GM18858 (cell line): ENCODE data around the gene TEDC1.

Experiments
- ATAC-seq: cut with Tn5 transposase; IDR thresholded peaks from one replicate; pipeline ENCODE4 v1.9.1; 2021; ENCODE audit not compliant: unreplicated experiment

The TEDC1 gene

GRCh38 chr14:105495101-105495989 is 4.3 kb downstream of the TEDC1 start:
- no peak for ATAC-seq

- ATAC-seq = no peak
Observed at GRCh38 chr14:105495990-105496830, 5.2 kb downstream of the TEDC1 start.

DNA sequence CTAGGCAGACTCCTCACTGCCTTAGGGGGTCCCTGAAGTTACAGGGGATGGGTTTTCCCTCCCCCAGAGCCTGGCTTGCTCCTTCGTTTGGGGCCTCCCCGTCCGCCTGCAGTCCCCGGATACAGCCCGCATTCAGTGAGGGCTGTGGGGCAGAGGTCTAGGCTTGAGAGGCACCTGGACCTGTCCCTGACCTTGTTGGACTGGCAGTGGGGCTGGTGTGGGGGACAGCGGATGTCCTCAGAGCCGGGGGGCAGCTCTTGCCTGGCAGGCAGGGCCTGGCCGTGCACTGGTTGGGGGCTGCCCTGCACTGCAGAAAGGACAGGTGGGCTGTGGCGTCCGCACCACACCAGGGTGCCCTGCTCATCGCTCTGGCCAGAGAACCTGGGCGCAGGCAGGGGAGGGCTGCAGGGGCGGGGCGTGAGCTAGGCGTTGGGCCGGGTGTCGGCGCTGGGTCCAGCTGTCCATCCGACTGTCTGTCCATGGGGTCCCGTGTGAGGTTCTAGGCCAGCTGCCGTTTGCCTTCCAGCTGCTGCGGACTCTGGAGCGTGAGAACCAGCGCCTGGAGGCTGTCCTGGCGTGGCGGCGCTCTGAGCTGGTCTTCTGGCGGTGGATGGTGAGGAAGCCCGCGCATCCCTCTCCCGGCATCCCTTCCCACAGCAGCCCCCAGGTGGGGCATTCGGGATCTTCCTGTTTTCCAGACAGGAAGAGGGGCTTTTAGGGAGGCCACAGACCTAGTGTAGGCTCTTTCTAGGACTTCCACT is 6.0 kb downstream of the TEDC1 start:
- no peak for ATAC-seq

DNA sequence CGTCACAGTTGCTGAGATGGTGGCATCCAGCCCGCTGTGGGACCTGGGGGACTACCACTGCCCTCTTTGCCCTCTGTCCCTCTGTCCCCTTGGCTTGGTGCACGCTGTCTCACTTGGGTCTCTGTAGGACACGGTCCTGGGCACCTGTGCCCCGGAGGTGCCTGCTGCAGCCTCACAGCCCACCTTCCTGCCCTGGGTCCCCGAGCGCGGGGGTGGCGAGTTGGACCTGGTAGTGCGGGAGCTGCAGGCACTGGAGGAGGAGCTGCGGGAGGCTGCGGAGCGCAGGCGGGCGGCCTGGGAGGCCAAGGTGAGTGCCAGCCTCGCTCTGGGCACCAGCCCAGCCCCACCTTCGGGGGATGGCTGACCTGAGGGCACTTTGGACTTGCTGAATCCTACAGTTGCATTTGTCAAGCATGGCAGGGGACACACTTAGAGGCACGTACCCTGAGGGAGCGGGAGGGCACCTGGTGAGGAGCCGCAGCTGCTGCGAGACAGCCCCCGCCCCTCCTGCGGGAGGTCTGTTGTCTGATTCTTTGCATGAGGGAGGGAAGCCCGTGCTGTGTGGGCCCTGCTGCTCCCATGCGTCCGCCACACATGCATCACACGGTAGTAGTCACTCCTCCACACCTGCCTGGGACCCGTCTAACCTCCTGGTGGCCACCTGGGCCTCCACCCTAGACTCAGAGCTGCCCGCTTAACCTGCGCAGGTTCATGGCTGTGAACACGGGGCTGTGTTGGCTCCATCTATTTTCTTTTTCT is 6.8 kb downstream of the TEDC1 start:
- no peak for ATAC-seq

- no peak for ATAC-seq
Observed at GRCh38 chr14:105498430-105499255, 7.6 kb downstream of the TEDC1 start.

DNA sequence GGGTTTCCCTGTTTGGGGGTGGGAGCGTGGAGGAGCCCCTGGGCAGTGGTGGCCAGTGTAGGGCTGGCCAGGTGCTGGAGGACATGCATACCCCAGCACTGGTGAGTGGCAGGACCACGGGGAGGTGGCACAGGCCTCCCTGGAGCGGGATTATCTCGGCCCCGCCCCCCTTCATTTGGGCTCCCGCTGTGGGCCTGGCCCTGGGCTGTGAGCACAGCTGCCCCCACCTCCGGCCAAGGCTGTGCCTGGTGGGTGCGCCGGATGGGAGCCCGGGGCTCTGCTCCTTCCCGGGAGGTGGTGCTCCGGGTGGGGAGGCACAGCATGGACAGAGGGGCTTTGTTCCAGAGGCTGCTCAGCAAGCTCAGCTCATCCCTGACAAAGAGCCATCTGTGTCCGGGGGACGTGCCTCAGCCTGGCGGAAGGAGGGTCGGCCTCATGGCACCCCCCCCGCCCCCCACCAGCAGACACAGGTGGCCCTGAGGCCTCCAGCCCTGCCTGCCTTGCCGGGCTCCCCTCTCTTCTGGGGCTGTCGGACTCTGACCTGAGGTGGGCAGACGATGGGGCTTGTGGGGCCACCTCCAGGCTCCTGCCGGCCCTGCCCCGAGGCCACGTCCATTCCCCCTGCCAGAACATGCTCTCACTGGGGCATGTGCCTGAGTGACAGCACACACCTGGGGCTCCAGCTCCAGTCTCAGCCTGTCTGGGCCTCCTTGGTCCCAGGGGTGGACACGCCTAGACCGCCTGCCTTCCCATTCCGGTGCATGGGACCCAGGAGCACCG is 8.4 kb downstream of the TEDC1 start:
- ATAC-seq = no peak

DNA sequence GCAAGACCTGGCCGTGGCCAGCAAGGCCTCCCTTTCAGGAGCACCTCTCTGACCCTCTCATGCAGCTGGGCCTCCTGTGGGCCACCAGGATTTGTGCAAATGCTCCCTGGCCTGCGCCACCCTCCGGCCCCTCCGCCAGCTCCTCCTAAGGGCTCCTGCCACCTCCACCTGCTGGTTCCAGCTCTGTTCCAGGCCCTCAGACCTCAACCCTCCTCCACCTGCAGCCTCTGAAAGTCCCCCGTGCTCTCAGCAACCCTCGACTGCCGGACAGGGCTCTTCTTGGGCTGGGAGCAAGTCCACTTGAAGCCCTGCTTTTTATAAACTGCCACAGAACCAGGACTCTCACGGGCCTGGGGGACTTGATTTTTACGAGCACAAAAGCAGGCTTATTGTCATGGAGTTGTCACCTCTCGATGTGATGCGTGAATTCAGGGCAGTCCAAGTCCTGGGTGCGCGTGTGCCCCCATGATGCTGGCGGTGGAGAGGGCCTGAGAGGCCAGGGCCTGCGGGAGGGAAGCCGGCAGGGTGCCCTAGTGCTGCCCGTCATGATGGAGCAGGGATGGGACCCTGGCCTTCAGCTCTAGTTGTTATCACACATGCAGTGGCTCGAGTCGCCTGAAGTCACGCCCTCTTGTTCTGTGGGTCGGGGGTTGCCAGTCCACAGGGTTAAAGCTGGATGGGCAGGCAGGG is 9.1 kb downstream of the TEDC1 start:
- no peak for ATAC-seq

DNA sequence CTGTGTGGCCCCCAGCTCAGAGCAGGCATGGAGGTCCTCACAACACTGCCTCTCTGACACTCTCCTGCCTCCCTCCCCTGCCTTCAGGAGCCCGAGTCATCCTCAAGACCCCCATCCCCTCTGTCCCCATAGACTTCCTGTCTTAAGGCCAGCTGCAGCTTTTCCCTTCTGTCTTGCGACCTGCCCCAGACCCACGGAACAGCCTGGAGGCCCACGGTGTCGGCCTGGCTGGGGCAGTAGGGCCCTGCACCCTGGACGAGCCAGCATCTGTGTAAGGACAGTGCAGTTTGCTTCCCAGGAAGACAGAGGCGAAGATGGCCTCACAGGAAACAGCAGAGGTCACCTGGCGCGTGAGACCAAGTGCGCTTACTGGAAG is 9.7 kb downstream of the TEDC1 start:
- no peak for ATAC-seq

DNA sequence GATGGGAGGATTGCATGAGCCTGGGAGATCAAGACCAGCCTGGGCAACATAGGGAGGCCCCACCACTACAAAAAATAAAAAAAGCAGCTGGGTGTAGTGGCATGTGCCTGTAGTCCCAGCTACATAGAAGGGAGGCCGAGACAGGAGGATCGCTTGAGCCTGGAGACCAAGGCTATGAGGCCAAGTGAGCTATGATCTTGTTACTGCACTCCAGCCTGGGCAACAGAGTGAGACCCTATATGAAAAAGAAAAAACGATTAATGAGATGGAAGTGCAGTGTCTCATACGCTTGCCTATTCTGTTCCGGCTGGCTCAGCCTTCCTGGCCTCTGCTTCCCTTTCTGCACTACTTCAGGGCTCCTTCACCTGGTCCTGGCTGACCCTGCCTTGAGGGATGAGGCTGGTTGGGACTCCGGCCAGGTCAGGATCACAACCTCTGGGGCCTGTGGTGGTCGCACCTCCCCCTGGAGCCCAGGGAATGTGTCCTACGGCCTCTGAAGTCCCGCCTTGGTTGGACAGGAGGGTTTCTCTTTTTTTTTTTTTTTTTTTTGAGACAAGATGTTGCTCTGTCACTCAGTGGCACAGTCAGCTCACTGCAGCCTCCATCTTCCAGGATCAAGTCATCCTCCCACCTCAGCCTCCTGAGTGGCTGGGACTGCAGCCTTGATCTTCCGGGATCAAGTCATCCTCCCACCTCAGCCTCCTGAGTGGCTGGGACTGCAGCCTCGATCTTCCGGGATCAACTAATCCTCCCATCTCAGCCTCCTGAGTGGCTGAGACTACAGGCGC is 10.7 kb downstream of the TEDC1 start:
- no peak for ATAC-seq

- ATAC-seq = no peak
Observed at GRCh38 chr14:105502446-105503295, 11.6 kb downstream of the TEDC1 start.

DNA sequence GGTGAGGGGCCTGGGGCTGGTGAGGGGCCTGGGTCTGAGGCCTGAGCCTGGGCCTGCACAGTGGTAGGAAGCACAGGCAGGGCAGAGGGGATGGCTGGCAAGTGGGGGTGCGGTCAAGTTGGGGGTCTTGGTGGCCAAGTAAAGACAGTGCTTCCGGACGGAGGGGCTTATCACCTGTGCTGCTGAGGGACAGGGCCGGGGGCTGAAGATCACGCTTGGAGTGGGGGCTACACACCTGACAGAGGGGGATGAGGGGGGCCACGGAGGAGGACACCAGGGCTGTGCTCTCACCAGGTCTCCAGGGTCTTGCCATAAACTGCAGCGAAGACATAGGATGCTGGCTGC is 12.2 kb downstream of the TEDC1 start:
- ATAC-seq = no peak

DNA sequence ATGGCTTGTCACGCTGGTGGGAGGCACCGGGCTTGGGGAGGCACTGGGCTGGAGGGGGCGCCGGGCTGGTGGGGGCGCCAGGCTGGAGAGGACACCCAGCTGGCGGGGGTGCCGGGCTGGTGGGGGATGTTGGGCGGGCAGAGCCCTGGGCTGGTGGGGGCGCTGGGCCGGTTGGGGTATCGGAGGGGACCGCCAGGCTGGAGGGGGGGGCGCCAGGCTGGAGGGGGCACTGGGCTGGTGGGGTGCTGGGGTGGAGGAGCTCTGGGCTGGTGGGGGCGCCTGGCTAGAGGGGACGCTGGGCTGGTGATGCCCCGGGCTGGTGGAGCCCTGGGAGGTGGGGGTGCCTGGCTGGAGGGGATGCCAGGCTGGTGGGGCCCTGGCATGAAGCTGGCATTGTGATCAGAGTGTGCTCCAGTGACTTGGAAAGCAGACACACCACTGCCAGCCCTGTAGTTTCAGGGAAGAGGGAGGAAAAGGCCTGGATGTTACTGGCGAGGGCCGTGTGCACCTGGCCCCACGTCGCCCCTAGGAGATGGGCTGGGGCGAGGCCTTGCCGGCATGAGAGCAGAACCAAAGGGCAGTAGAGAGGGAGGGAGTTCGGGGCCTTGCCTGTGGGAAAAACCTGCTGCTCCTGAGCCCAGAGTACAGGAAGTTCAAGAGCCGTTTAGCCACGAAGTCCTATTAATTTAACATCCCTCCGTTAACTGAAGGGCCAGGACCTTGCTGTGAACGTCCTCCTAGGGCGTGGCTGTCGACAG is 13.1 kb downstream of the TEDC1 start:
- ATAC-seq = no peak

DNA sequence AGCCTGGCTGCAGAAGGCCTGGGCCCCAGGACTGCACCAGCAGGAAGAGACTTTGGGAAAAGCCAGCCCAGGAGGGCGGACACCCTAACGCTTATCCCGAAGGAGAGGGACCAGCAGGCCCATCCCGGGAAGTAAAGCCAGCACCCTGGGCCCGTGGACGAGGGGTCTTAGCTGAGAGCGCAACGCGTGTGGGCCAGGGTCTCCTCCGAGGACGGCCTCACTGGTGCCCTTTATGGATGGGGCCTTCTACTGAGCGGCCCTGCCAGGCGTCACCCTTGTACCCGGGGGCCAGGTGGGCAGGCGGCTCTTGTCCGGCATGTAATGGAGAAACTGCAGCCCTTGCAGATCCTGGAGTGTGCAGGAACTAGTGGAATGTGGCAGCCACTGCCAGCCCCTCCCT is 14.1 kb downstream of the TEDC1 start:
- ATAC-seq = no peak

DNA sequence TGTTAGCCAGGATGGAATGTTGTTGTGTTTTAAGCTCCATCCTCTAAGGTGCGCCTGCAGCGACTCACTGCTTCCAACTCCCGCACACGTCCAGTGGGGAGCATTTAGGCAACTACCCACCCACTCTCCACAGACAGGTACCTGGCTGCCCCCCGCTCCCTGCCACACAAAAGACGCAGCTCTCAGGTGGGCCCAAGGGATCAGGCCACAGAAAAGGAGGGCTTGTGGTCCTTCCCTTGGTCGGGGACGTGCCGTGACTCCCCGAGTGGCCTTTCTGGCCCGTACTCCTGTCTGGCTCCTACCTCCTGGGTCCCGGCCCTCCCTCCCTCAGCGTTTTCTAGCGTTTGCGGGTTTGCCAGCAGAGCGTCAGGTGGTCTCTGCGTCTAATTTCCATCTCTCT is 16.2 kb downstream of the TEDC1 start:
- no peak for ATAC-seq

DNA sequence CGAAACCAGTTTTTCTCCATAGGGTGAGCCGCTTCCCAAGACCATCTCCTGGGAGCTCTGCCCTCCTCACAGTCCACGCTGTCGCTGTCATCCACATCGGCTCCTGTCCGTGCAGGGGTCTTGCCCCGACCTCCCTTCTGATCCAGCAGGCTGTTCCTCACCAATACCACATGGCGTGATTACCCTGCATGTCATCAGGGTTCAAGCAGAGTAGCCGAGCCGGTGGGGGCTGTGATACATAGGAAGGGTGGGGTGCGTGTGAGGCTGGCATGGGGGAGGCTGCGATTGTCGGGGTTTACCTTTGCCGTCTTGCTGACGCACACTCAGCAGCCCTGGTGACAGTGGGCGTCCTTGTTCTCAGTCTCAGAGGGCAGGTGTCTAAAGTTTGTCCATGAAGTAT is 17.0 kb downstream of the TEDC1 start:
- ATAC-seq = no peak

GRCh38 chr14:105508601-105509000 is 17.6 kb downstream of the TEDC1 start:
- no peak for ATAC-seq
